ENCODE results near the gene PTCD1. TPM values are rescaled to one million over a fixed set of nuclear protein-coding genes. Genes with fewer than 3 reads are reported as not detected.

The PTCD1 gene
- total and polyA plus RNA-seq, 2 experiments from 2014 or later, result 12.2 to 13.4 TPM

Other genes starting within 250 kb of the PTCD1 start
- gene KPNA7, start 230.7 kb downstream of the PTCD1 start, total RNA-seq (2014; rRNA removed; shearing (Covaris generic)), result not detected in 2 replicates
- gene KPNA7, start 230.7 kb downstream of the PTCD1 start, polyA plus RNA-seq (2016; fragmentation: Nextera tagmentation; extraction: Ambion mirVana), result not detected in 2 replicates
- gene MYH16, start 166.0 kb downstream of the PTCD1 start, total RNA-seq (2014; rRNA removed; shearing (Covaris generic)), result not detected in 2 replicates
- not detected in 2 replicates for gene MYH16, start 166.0 kb downstream of the PTCD1 start, polyA plus RNA-seq (2016; fragmentation: Nextera tagmentation; extraction: Ambion mirVana)
- gene ARPC1A, start 112.9 kb downstream of the PTCD1 start, total RNA-seq (2014; rRNA removed; shearing (Covaris generic)), result 108 and 168 TPM in 2 replicates
- gene ARPC1A, start 112.9 kb downstream of the PTCD1 start, polyA plus RNA-seq (2016; fragmentation: Nextera tagmentation; extraction: Ambion mirVana), result 210 and 246 TPM in 2 replicates
- 93.2 and 132 TPM in 2 replicates for gene ARPC1B, start 64.1 kb downstream of the PTCD1 start, total RNA-seq (2014; rRNA removed; shearing (Covaris generic))
- 89.7 and 101 TPM in 2 replicates for gene ARPC1B, start 64.1 kb downstream of the PTCD1 start, polyA plus RNA-seq (2016; fragmentation: Nextera tagmentation; extraction: Ambion mirVana)
- gene PDAP1, start 30.2 kb downstream of the PTCD1 start, total RNA-seq (2014; rRNA removed; shearing (Covaris generic)), result 93.1 and 125 TPM in 2 replicates
- 134 and 205 TPM in 2 replicates for gene PDAP1, start 30.2 kb downstream of the PTCD1 start, polyA plus RNA-seq (2016; fragmentation: Nextera tagmentation; extraction: Ambion mirVana)
- gene BUD31, start 29.8 kb downstream of the PTCD1 start, total RNA-seq (2014; rRNA removed; shearing (Covaris generic)), result 77.1 and 98.5 TPM in 2 replicates
- 227 and 247 TPM in 2 replicates for gene BUD31, start 29.8 kb downstream of the PTCD1 start, polyA plus RNA-seq (2016; fragmentation: Nextera tagmentation; extraction: Ambion mirVana)
- 88.0 and 93.2 TPM in 2 replicates for gene CPSF4, start 145 bp upstream of the PTCD1 start, total RNA-seq (2014; rRNA removed; shearing (Covaris generic))
- 33.4 and 34.3 TPM in 2 replicates for gene CPSF4, start 145 bp upstream of the PTCD1 start, polyA plus RNA-seq (2016; fragmentation: Nextera tagmentation; extraction: Ambion mirVana)
- gene ATP5MF, start 27.4 kb upstream of the PTCD1 start, total RNA-seq (2014; rRNA removed; shearing (Covaris generic)), result 1,703 and 1,870 TPM in 2 replicates
- 1,770 and 2,005 TPM in 2 replicates for gene ATP5MF, start 27.4 kb upstream of the PTCD1 start, polyA plus RNA-seq (2016; fragmentation: Nextera tagmentation; extraction: Ambion mirVana)
- gene ZNF789, start 34.1 kb upstream of the PTCD1 start, total RNA-seq (2014; rRNA removed; shearing (Covaris generic)), result 13.8 and 14.2 TPM in 2 replicates
- gene ZNF789, start 34.1 kb upstream of the PTCD1 start, polyA plus RNA-seq (2016; fragmentation: Nextera tagmentation; extraction: Ambion mirVana), result 9.0 and 11.2 TPM in 2 replicates
- 26.9 and 29.2 TPM in 2 replicates for gene ZNF394, start 61.5 kb upstream of the PTCD1 start, total RNA-seq (2014; rRNA removed; shearing (Covaris generic))
- gene ZNF394, start 61.5 kb upstream of the PTCD1 start, polyA plus RNA-seq (2016; fragmentation: Nextera tagmentation; extraction: Ambion mirVana), result 11.4 and 12.6 TPM in 2 replicates
- gene ZKSCAN5, start 65.9 kb upstream of the PTCD1 start, total RNA-seq (2014; rRNA removed; shearing (Covaris generic)), result 10.2 and 13.4 TPM in 2 replicates
- 4.6 and 4.9 TPM in 2 replicates for gene ZKSCAN5, start 65.9 kb upstream of the PTCD1 start, polyA plus RNA-seq (2016; fragmentation: Nextera tagmentation; extraction: Ambion mirVana)
- 7.9 and 10.2 TPM in 2 replicates for gene FAM200A, start 113.3 kb upstream of the PTCD1 start, total RNA-seq (2014; rRNA removed; shearing (Covaris generic))
- gene FAM200A, start 113.3 kb upstream of the PTCD1 start, polyA plus RNA-seq (2016; fragmentation: Nextera tagmentation; extraction: Ambion mirVana), result 4.9 and 7.7 TPM in 2 replicates
- gene ZNF655, start 119.8 kb upstream of the PTCD1 start, total RNA-seq (2014; rRNA removed; shearing (Covaris generic)), result 55.8 and 61.3 TPM in 2 replicates
- 20.6 and 21.7 TPM in 2 replicates for gene ZNF655, start 119.8 kb upstream of the PTCD1 start, polyA plus RNA-seq (2016; fragmentation: Nextera tagmentation; extraction: Ambion mirVana)
- not detected in 2 replicates for gene TMEM225B, start 159.5 kb upstream of the PTCD1 start, total RNA-seq (2014; rRNA removed; shearing (Covaris generic))
- gene TMEM225B, start 159.5 kb upstream of the PTCD1 start, polyA plus RNA-seq (2016; fragmentation: Nextera tagmentation; extraction: Ambion mirVana), result 0.45 and 0.50 TPM in 2 replicates
- gene ZSCAN25, start 178.1 kb upstream of the PTCD1 start, total RNA-seq (2014; rRNA removed; shearing (Covaris generic)), result 10.0 and 17.5 TPM in 2 replicates
- gene ZSCAN25, start 178.1 kb upstream of the PTCD1 start, polyA plus RNA-seq (2016; fragmentation: Nextera tagmentation; extraction: Ambion mirVana), result 4.8 and 5.8 TPM in 2 replicates
- gene CYP3A5, start 241.2 kb upstream of the PTCD1 start, total RNA-seq (2014; rRNA removed; shearing (Covaris generic)), result not detected in 2 replicates
- 1.1 and 1.2 TPM in 2 replicates for gene CYP3A5, start 241.2 kb upstream of the PTCD1 start, polyA plus RNA-seq (2016; fragmentation: Nextera tagmentation; extraction: Ambion mirVana)

All from GM23338 (cell line).